ENCODE measurements around the gene TMEM108.

The TMEM108 gene

DNA sequence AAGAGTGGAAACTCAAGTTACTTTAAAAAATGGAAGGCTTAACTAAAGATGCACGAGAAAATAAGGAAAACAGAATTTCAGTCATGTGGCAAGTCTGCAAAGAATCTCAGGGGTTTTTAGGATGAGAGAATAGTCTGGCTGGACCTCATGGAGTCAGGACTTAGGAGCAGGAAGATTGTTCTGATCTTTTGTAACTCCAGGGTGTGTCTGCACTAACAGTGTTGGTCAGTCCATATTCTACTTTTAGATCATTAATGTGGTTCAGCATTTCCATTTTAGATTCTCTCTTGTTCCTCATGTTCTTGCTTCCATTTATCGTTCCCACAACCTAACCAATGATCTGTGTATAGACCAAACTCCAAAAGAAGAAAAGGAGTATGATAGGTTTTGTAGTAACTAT, 15.3 kb downstream of the TMEM108 start:
- no peak overlapping the region for H3K4me3 ChIP-seq (ENCODE audit: low read length)
- no peak overlapping the region for H3K4me2 ChIP-seq (ENCODE audit: low read length)
- TF ChIP-seq EZH2phosphoT487 (IDR thresholded peaks at IDR 0.05; ENCODE audit: borderline replicate concordance, low read length), result no peak
- TF ChIP-seq, protein P1, sequence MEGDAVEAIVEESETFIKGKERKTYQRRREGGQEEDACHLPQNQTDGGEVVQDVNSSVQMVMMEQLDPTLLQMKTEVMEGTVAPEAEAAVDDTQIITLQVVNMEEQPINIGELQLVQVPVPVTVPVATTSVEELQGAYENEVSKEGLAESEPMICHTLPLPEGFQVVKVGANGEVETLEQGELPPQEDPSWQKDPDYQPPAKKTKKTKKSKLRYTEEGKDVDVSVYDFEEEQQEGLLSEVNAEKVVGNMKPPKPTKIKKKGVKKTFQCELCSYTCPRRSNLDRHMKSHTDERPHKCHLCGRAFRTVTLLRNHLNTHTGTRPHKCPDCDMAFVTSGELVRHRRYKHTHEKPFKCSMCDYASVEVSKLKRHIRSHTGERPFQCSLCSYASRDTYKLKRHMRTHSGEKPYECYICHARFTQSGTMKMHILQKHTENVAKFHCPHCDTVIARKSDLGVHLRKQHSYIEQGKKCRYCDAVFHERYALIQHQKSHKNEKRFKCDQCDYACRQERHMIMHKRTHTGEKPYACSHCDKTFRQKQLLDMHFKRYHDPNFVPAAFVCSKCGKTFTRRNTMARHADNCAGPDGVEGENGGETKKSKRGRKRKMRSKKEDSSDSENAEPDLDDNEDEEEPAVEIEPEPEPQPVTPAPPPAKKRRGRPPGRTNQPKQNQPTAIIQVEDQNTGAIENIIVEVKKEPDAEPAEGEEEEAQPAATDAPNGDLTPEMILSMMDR (IDR thresholded peaks at IDR 0.05; ENCODE audit: low read depth, low read length, poor library complexity, severe bottlenecking), result no peak
- H3K36me3 ChIP-seq (ENCODE audit: control insufficient read depth, low read length), result no peaks in the 10 kb centered on the region
- H3K9me3 ChIP-seq (ENCODE audit: control insufficient read depth, insufficient read depth, low read length), result no peaks in the 10 kb centered on the region
- no peaks in the 10 kb centered on the region for H3K9me2 ChIP-seq (replicated peaks; ENCODE audit: control insufficient read depth, low read length)
- H3K27me3 ChIP-seq (ENCODE audit: control insufficient read depth, low read length), result peaks cover 2% of the 10 kb centered on the region; the same call in 1 of the 2 replicates
- H4K20me1 ChIP-seq (ENCODE audit: control insufficient read depth, insufficient read depth, low read depth, low read length), result no peaks in the 10 kb centered on the region
- no peaks in the 10 kb centered on the region for H3K4me1 ChIP-seq (ENCODE audit: control insufficient read depth, low read length)
- H3K27ac ChIP-seq (ENCODE audit: low read depth, low read length), result no peak overlapping the region
- H3F3A ChIP-seq (ENCODE audit: control insufficient read depth, insufficient read depth), result no peaks in the 10 kb centered on the region
- no peaks in the 10 kb centered on the region for H3K79me2 ChIP-seq (ENCODE audit: control insufficient read depth, low read length)

DNA sequence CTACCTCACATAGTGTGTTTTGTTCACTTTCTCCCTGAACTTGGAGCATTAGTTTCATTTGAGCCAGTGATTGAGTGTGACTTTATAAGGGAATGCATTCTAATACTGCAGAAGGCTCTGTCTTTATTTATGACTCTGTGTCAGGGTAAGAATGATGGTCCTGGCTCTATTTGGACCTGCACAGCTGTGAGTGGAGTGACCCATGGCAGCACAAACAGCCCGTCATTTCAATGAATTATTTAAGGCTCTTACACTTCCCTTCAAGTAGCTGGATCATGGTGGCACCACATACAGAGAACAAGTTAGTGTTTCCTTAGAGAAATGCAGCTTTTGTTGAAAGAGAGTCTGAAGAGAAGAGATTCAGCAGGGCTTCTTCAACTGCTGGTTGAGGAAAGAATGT, 16.4 kb downstream of the TMEM108 start:
- Histone ChIP-seq H3K36me3 (ENCODE audit: control insufficient read depth, low read length) (no peaks in the 10 kb centered on the region), H3K9me3 (ENCODE audit: control insufficient read depth, insufficient read depth, low read length) (no peaks in the 10 kb centered on the region), H3K27me3 (ENCODE audit: control insufficient read depth, low read length) (no peaks in the 10 kb centered on the region), H3F3A (ENCODE audit: control insufficient read depth, insufficient read depth) (no peaks in the 10 kb centered on the region), H4K20me1 (ENCODE audit: control insufficient read depth, insufficient read depth, low read depth, low read length) (no peaks in the 10 kb centered on the region), H3K27ac (ENCODE audit: low read depth, low read length) (no peak overlapping the region), H3K4me3 (ENCODE audit: low read length) (no peak overlapping the region), H3K79me2 (ENCODE audit: control insufficient read depth, low read length) (no peaks in the 10 kb centered on the region), H3K9me2 (replicated peaks; ENCODE audit: control insufficient read depth, low read length) (no peaks in the 10 kb centered on the region), H3K4me2 (ENCODE audit: low read length) (no peak overlapping the region), H3K4me1 (ENCODE audit: control insufficient read depth, low read length) (no peaks in the 10 kb centered on the region)
- TF ChIP-seq EZH2phosphoT487 (IDR thresholded peaks at IDR 0.05; ENCODE audit: borderline replicate concordance, low read length), result no peak
- TF ChIP-seq, protein P1 (IDR thresholded peaks at IDR 0.05; ENCODE audit: low read depth, low read length, poor library complexity, severe bottlenecking), result no peak

DNA sequence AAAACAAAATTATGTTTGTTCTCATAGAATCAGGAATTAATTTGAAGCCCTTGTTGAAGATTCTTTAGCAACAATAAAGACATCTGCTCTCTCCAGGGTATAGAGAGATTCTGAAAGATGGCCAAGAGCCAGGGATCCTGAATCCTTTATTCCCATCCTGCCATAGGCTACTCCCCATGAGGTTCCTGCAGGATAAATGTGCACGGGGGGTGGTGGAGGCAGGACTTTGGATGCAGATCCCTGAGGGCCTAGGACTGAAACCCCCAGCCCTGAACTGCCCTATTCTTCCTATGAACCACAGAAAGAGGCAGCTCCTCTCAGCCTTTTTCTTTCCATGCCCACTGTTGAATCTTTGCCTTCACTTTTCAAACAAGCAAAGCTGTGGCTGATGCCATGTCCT, 17.1 kb downstream of the TMEM108 start:
- Histone ChIP-seq H3K4me2 (ENCODE audit: low read length) (no peak overlapping the region), H3K9me3 (ENCODE audit: control insufficient read depth, insufficient read depth, low read length) (no peaks in the 10 kb centered on the region), H3F3A (ENCODE audit: control insufficient read depth, insufficient read depth) (no peaks in the 10 kb centered on the region), H4K20me1 (ENCODE audit: control insufficient read depth, insufficient read depth, low read depth, low read length) (no peaks in the 10 kb centered on the region), H3K79me2 (ENCODE audit: control insufficient read depth, low read length) (no peaks in the 10 kb centered on the region), H3K27ac (ENCODE audit: low read depth, low read length) (no peak overlapping the region), H3K4me1 (ENCODE audit: control insufficient read depth, low read length) (no peaks in the 10 kb centered on the region), H3K27me3 (ENCODE audit: control insufficient read depth, low read length) (no peaks in the 10 kb centered on the region), H3K36me3 (ENCODE audit: control insufficient read depth, low read length) (no peaks in the 10 kb centered on the region), H3K9me2 (replicated peaks; ENCODE audit: control insufficient read depth, low read length) (no peaks in the 10 kb centered on the region), H3K4me3 (ENCODE audit: low read length) (no peak overlapping the region)
- TF ChIP-seq, protein P1 (IDR thresholded peaks at IDR 0.05; ENCODE audit: low read depth, low read length, poor library complexity, severe bottlenecking), result no peak

DNA sequence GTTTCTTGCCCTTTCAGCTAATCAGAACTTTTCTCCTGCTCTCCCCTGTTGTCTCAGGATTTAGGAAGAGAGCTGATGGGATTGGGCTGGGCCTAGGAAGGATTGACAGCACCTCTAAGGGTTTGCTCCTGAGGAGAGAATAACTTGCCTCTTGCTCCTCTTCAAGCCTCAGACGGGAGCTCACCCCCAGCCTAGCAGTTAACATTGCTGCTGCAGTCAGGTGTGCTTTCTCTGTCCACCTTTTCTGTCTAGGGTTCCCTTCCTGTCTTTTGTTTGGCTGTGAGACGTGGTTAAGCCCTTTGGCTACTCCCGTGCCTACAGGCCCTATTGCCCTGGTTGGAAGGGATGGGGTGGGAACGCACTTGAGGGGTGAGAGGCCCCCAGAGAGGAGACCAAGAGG, 20.1 kb downstream of the TMEM108 start:
- H3K27ac ChIP-seq (ENCODE audit: low read depth, low read length), result no peak overlapping the region
- H3K9me2 ChIP-seq (replicated peaks; ENCODE audit: control insufficient read depth, low read length), result no peaks in the 10 kb centered on the region
- H3K27me3 ChIP-seq (ENCODE audit: control insufficient read depth, low read length), result no peaks in the 10 kb centered on the region
- no peak overlapping the region for H3K4me2 ChIP-seq (ENCODE audit: low read length)
- H3K36me3 ChIP-seq (ENCODE audit: control insufficient read depth, low read length), result no peaks in the 10 kb centered on the region
- H3F3A ChIP-seq (ENCODE audit: control insufficient read depth, insufficient read depth), result no peaks in the 10 kb centered on the region
- H3K79me2 ChIP-seq (ENCODE audit: control insufficient read depth, low read length), result no peaks in the 10 kb centered on the region
- no peak for TF ChIP-seq EZH2phosphoT487 (IDR thresholded peaks at IDR 0.05; ENCODE audit: borderline replicate concordance, low read length)
- TF ChIP-seq, protein P1 (IDR thresholded peaks at IDR 0.05; ENCODE audit: low read depth, low read length, poor library complexity, severe bottlenecking), result no peak
- no peak overlapping the region for H3K4me3 ChIP-seq (ENCODE audit: low read length)
- no peaks in the 10 kb centered on the region for H3K4me1 ChIP-seq (ENCODE audit: control insufficient read depth, low read length)
- H3K9me3 ChIP-seq (ENCODE audit: control insufficient read depth, insufficient read depth, low read length), result no peaks in the 10 kb centered on the region
- H4K20me1 ChIP-seq (ENCODE audit: control insufficient read depth, insufficient read depth, low read depth, low read length), result no peaks in the 10 kb centered on the region
